ENCODE results near the gene APOA5. TPM values are rescaled to one million over a fixed set of nuclear protein-coding genes. Genes with fewer than 3 reads are reported as not detected.
A peak's percentile ranks its signal among the peaks of the same experiment; 100 is the strongest.
"Not testable (repeated sequence)": the region's sequence is repeated elsewhere in the genome, so short reads cannot be mapped to it uniquely, and the experiment has no call there.

The APOA5 gene
- polyA plus RNA-seq, 1 donor from 2014 or later: not detected

DNA sequence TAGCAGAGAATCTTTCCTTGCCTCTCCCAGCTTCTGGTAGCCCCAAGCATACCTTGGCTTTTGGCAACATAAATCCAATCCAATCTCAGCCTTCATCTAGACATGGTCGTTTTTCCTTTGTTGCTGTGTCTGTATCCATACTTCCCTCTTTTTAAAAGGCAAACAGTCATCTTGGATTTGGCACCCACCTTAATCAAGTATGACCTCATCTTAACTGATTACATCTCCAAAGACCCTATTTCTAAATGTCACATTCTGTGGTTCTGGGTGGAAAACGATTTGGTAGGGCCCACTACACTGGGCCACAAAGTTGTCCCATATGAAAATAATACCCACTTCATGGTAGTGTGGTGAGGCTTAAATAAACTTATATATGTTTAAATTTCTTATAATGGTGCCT is 19.7 kb downstream of the APOA5 start:
- Histone ChIP-seq H3F3A (ENCODE audit: insufficient read depth, low read length, poor library complexity, severe bottlenecking) (no peaks in the 10 kb centered on the region), H4K20me1 (ENCODE audit: insufficient read depth) (no peaks in the 10 kb centered on the region), H3K27me3 (ENCODE audit: insufficient read depth, low read depth, low read length) (no peaks in the 10 kb centered on the region), H3K9ac (ENCODE audit: low read length) (peak overlapping the region; percentile 83), H3K9me2 (ENCODE audit: insufficient read depth, low read length) (no peaks in the 10 kb centered on the region), H3K79me2 (replicated peaks; ENCODE audit: insufficient read depth, low read length) (peaks cover 16% of the 10 kb centered on the region), H3K4me2 (ENCODE audit: low read length) (peak overlapping the region; percentile 99), H3K27ac (ENCODE audit: low read length) (peak overlapping the region; percentile 77), H3K9me3 (ENCODE audit: low read length) (no peaks in the 10 kb centered on the region), H3K36me3 (ENCODE audit: insufficient read depth, low read length) (no peaks in the 10 kb centered on the region), H3K4me3 (ENCODE audit: low read length) (peak overlapping the region; percentile 95), H2AFZ (ENCODE audit: low read depth, low read length) (peak overlapping the region; percentile 75)
- TF ChIP-seq SMC3 (conservative IDR thresholded peaks at IDR 0.05; ENCODE audit: poor library complexity): no peak
- TF ChIP-seq, protein P1, sequence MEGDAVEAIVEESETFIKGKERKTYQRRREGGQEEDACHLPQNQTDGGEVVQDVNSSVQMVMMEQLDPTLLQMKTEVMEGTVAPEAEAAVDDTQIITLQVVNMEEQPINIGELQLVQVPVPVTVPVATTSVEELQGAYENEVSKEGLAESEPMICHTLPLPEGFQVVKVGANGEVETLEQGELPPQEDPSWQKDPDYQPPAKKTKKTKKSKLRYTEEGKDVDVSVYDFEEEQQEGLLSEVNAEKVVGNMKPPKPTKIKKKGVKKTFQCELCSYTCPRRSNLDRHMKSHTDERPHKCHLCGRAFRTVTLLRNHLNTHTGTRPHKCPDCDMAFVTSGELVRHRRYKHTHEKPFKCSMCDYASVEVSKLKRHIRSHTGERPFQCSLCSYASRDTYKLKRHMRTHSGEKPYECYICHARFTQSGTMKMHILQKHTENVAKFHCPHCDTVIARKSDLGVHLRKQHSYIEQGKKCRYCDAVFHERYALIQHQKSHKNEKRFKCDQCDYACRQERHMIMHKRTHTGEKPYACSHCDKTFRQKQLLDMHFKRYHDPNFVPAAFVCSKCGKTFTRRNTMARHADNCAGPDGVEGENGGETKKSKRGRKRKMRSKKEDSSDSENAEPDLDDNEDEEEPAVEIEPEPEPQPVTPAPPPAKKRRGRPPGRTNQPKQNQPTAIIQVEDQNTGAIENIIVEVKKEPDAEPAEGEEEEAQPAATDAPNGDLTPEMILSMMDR (IDR thresholded peaks at IDR 0.05; ENCODE audit: poor library complexity, severe bottlenecking): no peak
- TF ChIP-seq MXI1 (conservative IDR thresholded peaks at IDR 0.05; ENCODE audit: poor library complexity, severe bottlenecking): no peak
- TF ChIP-seq RAD21 (conservative IDR thresholded peaks at IDR 0.05): no peak
- no peak for TF ChIP-seq TAF1 (IDR thresholded peaks at IDR 0.05; ENCODE audit: low read depth)
- TF ChIP-seq POLR2AphosphoS5 (IDR thresholded peaks at IDR 0.05): no peak
- no peak for TF ChIP-seq EP300 (conservative IDR thresholded peaks at IDR 0.05; ENCODE audit: poor library complexity, severe bottlenecking)
- TF ChIP-seq EZH2 (IDR thresholded peaks at IDR 0.05; ENCODE audit: borderline replicate concordance, insufficient read depth, low read length, poor library complexity, severe bottlenecking): no peak
- TF ChIP-seq, protein P2, sequence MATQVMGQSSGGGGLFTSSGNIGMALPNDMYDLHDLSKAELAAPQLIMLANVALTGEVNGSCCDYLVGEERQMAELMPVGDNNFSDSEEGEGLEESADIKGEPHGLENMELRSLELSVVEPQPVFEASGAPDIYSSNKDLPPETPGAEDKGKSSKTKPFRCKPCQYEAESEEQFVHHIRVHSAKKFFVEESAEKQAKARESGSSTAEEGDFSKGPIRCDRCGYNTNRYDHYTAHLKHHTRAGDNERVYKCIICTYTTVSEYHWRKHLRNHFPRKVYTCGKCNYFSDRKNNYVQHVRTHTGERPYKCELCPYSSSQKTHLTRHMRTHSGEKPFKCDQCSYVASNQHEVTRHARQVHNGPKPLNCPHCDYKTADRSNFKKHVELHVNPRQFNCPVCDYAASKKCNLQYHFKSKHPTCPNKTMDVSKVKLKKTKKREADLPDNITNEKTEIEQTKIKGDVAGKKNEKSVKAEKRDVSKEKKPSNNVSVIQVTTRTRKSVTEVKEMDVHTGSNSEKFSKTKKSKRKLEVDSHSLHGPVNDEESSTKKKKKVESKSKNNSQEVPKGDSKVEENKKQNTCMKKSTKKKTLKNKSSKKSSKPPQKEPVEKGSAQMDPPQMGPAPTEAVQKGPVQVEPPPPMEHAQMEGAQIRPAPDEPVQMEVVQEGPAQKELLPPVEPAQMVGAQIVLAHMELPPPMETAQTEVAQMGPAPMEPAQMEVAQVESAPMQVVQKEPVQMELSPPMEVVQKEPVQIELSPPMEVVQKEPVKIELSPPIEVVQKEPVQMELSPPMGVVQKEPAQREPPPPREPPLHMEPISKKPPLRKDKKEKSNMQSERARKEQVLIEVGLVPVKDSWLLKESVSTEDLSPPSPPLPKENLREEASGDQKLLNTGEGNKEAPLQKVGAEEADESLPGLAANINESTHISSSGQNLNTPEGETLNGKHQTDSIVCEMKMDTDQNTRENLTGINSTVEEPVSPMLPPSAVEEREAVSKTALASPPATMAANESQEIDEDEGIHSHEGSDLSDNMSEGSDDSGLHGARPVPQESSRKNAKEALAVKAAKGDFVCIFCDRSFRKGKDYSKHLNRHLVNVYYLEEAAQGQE (IDR thresholded peaks at IDR 0.05; ENCODE audit: borderline replicate concordance): no peak

DNA sequence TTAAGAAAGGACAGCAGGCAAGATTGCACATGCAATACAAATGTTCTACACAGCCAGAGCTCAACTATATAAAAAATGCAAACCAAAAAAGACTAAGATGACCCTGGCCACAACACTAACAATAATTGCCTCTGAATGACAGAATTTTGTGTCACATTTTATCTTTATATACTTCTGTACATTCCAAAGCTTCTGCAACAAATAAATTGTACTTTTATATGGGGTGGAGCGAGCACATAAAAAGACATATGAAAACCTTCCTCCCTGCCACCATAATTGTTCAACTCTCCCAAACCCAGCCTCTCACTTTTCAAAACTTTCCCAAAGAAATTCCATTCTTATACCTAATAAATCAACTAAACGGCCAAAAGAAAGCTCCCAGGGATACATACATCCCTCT is 29.5 kb downstream of the APOA5 start:
- Histone ChIP-seq H3F3A (ENCODE audit: insufficient read depth, low read length, poor library complexity, severe bottlenecking) (no peaks in the 10 kb centered on the region), H3K9me2 (ENCODE audit: insufficient read depth, low read length) (no peaks in the 10 kb centered on the region), H3K27me3 (ENCODE audit: insufficient read depth, low read depth, low read length) (no peaks in the 10 kb centered on the region), H3K9ac (ENCODE audit: low read length) (no peak overlapping the region), H3K4me3 (ENCODE audit: low read length) (no peak overlapping the region), H3K9me3 (ENCODE audit: low read length) (no peaks in the 10 kb centered on the region), H2AFZ (ENCODE audit: low read depth, low read length) (no peak overlapping the region), H3K27ac (ENCODE audit: low read length) (no peak overlapping the region), H3K36me3 (ENCODE audit: insufficient read depth, low read length) (no peaks in the 10 kb centered on the region), H3K79me2 (replicated peaks; ENCODE audit: insufficient read depth, low read length) (no peaks in the 10 kb centered on the region), H3K4me2 (ENCODE audit: low read length) (no peak overlapping the region), H4K20me1 (ENCODE audit: insufficient read depth) (no peaks in the 10 kb centered on the region)
- TF ChIP-seq, protein P1 (IDR thresholded peaks at IDR 0.05; ENCODE audit: poor library complexity, severe bottlenecking): no peak
- TF ChIP-seq, protein P2 (IDR thresholded peaks at IDR 0.05; ENCODE audit: borderline replicate concordance): no peak
- TF ChIP-seq EP300 (conservative IDR thresholded peaks at IDR 0.05; ENCODE audit: poor library complexity, severe bottlenecking): no peak
- TF ChIP-seq EZH2 (IDR thresholded peaks at IDR 0.05; ENCODE audit: borderline replicate concordance, insufficient read depth, low read length, poor library complexity, severe bottlenecking): no peak
- TF ChIP-seq RAD21 (conservative IDR thresholded peaks at IDR 0.05): no peak
- TF ChIP-seq MXI1 (conservative IDR thresholded peaks at IDR 0.05; ENCODE audit: poor library complexity, severe bottlenecking): no peak
- TF ChIP-seq POLR2AphosphoS5 (IDR thresholded peaks at IDR 0.05): no peak
- TF ChIP-seq TAF1 (IDR thresholded peaks at IDR 0.05; ENCODE audit: low read depth): no peak
- TF ChIP-seq SMC3 (conservative IDR thresholded peaks at IDR 0.05; ENCODE audit: poor library complexity): no peak

DNA sequence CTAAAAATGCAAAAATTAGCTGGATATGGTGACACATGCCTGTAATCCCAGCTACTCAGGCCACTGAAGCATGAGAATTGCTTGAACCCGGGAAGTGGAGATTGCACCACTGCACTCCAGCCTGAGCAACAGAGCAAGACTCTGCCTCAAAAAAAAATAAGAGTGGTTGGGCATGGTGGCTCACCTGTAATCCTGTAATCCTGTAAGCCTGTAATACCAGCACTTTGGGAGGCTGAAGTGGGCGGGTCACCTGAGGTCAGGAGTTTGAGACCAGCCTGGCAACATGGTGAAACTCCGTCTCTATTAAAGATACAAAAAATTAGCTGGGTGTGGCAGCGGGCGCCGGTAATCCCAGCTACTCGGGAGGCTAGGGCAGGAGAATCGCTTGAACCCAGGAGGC is 35.6 kb downstream of the APOA5 start:
- H3K27me3 ChIP-seq (ENCODE audit: insufficient read depth, low read depth, low read length); H3K27ac ChIP-seq (ENCODE audit: low read length); H3K9ac ChIP-seq (ENCODE audit: low read length); H3K4me3 ChIP-seq (ENCODE audit: low read length); H4K20me1 ChIP-seq (ENCODE audit: insufficient read depth); H3K36me3 ChIP-seq (ENCODE audit: insufficient read depth, low read length); H3K4me2 ChIP-seq (ENCODE audit: low read length); H3K79me2 ChIP-seq (replicated peaks; ENCODE audit: insufficient read depth, low read length); H3K9me3 ChIP-seq (ENCODE audit: low read length); H3F3A ChIP-seq (ENCODE audit: insufficient read depth, low read length, poor library complexity, severe bottlenecking); H3K9me2 ChIP-seq (ENCODE audit: insufficient read depth, low read length); H2AFZ ChIP-seq (ENCODE audit: low read depth, low read length): not testable (repeated sequence)
